H9 (cell line): Measurements from ENCODE around the gene SMIM14. TPM values are rescaled to one million over a fixed set of nuclear protein-coding genes. Genes with fewer than 3 reads are reported as not detected.

Experiments used
- DNase-seq: peaks from one replicate; pipeline ENCODE4 v3.0.0-alpha.2; 2017
- H2AFZ ChIP-seq: one replicate; pipeline ENCODE4 v1.6.1; 2013; ENCODE audit warnings: mild to moderate bottlenecking, low read length, control low read depth, moderate library complexity
- H2AK5ac ChIP-seq: 2 replicates; pipeline ENCODE4 v1.6.1; 2013; ENCODE audit warnings: low read length, control low read depth, mixed read lengths; ENCODE audit not compliant: insufficient read length
- H2BK120ac ChIP-seq: one replicate; pipeline ENCODE4 v1.6.1; 2013; ENCODE audit warnings: low read depth, mild to moderate bottlenecking, low read length, control low read depth, inconsistent platforms; ENCODE audit not compliant: poor library complexity, severe bottlenecking
- H2BK12ac ChIP-seq: 2 replicates; pipeline ENCODE4 v1.6.1; 2013; ENCODE audit warnings: low read length, control low read depth, mixed read lengths, low read depth; ENCODE audit not compliant: insufficient read length
- H2BK15ac ChIP-seq: 2 replicates; pipeline ENCODE4 v1.6.1; 2013; ENCODE audit warnings: low read depth, low read length, control low read depth
- H2BK20ac ChIP-seq: one replicate; pipeline ENCODE4 v1.6.1; 2013; ENCODE audit warnings: low read depth, mild to moderate bottlenecking, low read length, control low read depth, inconsistent platforms; ENCODE audit not compliant: poor library complexity, severe bottlenecking
- H2BK5ac ChIP-seq: 2 replicates; pipeline ENCODE4 v1.6.1; 2013; ENCODE audit warnings: low read length, control low read depth, mixed read lengths; ENCODE audit not compliant: insufficient read length
- H3K14ac ChIP-seq: 2 replicates; pipeline ENCODE4 v1.6.1; 2013; ENCODE audit warnings: low read length, control low read depth; ENCODE audit not compliant: insufficient read depth
- H3K18ac ChIP-seq: 2 replicates; pipeline ENCODE4 v1.6.1; 2013; ENCODE audit warnings: low read depth, mild to moderate bottlenecking, mixed read lengths, low read length, control low read depth; ENCODE audit not compliant: insufficient read length
- H3K23ac ChIP-seq: 2 replicates; pipeline ENCODE4 v1.6.1; 2013; ENCODE audit warnings: low read length, control low read depth, mixed read lengths, low read depth; ENCODE audit not compliant: insufficient read length
- H3K23me2 ChIP-seq: 2 replicates; pipeline ENCODE4 v1.6.1; 2013; ENCODE audit warnings: low read depth, mild to moderate bottlenecking, mixed read lengths, low read length, control low read depth; ENCODE audit not compliant: insufficient read length, poor library complexity, severe bottlenecking
- H3K27ac ChIP-seq: 2 replicates; pipeline ENCODE4 v1.5.1; 2013; ENCODE audit warnings: low read length, control low read depth, mixed read lengths, low read depth; ENCODE audit not compliant: insufficient read length
- H3K27me3 ChIP-seq: 2 replicates; pipeline ENCODE4 v1.6.1; 2013; ENCODE audit warnings: low read length, control low read depth, inconsistent platforms; ENCODE audit not compliant: insufficient read depth
- H3K4ac ChIP-seq: 2 replicates; pipeline ENCODE4 v1.6.1; 2013; ENCODE audit warnings: low read depth, mild to moderate bottlenecking, control low read depth, inconsistent platforms, low read length, moderate library complexity
- H3K4me1 ChIP-seq: 2 replicates; pipeline ENCODE4 v1.6.1; 2013; ENCODE audit warnings: low read length, control low read depth, inconsistent platforms; ENCODE audit not compliant: insufficient read depth
- H3K4me2 ChIP-seq: 2 replicates; pipeline ENCODE4 v1.6.1; 2013; ENCODE audit warnings: low read length, control low read depth, mixed read lengths; ENCODE audit not compliant: insufficient read length, insufficient read depth
- H3K56ac ChIP-seq: 2 replicates; pipeline ENCODE4 v1.6.1; 2013; ENCODE audit warnings: low read depth, mild to moderate bottlenecking, mixed read lengths, low read length, control low read depth; ENCODE audit not compliant: insufficient read length
- H3K79me1 ChIP-seq: 2 replicates; pipeline ENCODE4 v1.6.1; 2013; ENCODE audit warnings: low read depth, mild to moderate bottlenecking, moderate library complexity, low read length, control low read depth, inconsistent platforms; ENCODE audit not compliant: insufficient read depth, poor library complexity, severe bottlenecking
- H3K79me2 ChIP-seq: 2 replicates; pipeline ENCODE4 v1.6.1; 2013; ENCODE audit warnings: low read length, control low read depth, inconsistent platforms; ENCODE audit not compliant: insufficient read depth
- H3K9ac ChIP-seq: 2 replicates; pipeline ENCODE4 v1.6.1; 2013; ENCODE audit warnings: low read length, control low read depth, mixed read lengths; ENCODE audit not compliant: insufficient read length; ENCODE audit errors: extremely low read depth
- H3K9me3 ChIP-seq: one replicate; pipeline ENCODE4 v1.6.1; 2013; ENCODE audit warnings: low read depth, low read length, inconsistent platforms; ENCODE audit not compliant: control insufficient read depth
- H3T11ph ChIP-seq: one replicate; pipeline ENCODE4 v1.6.1; 2013; ENCODE audit warnings: mild to moderate bottlenecking, low read length, control low read depth, inconsistent platforms
- H4K20me1 ChIP-seq: one replicate; pipeline ENCODE4 v1.6.1; 2013; ENCODE audit not compliant: control insufficient read depth, insufficient read length, insufficient read depth
- H4K5ac ChIP-seq: 2 replicates; pipeline ENCODE4 v1.6.1; 2013; ENCODE audit warnings: low read depth, mild to moderate bottlenecking, mixed read lengths, low read length, control low read depth; ENCODE audit not compliant: insufficient read length
- H4K8ac ChIP-seq: replicated peaks from 2 replicates; pipeline ENCODE4 v1.6.1; 2013; ENCODE audit warnings: low read length, control low read depth, mixed read lengths, low read depth; ENCODE audit not compliant: insufficient read length
- H4K91ac ChIP-seq: 2 replicates; pipeline ENCODE4 v1.6.1; 2013; ENCODE audit warnings: low read depth, mild to moderate bottlenecking, moderate library complexity, mixed read lengths, low read length, control low read depth; ENCODE audit not compliant: insufficient read length
- H3K27ac Mint-ChIP-seq, 3 experiments: 2 replicates in 2 of 3; 3 replicates in 1 of 3; pipeline ENCODE4 v1.8.0; 2020 to 2021; ENCODE audit warnings: mixed read lengths in 3 of 3, mild to moderate bottlenecking in 1 of 3, moderate library complexity in 1 of 3
- H3K27me3 Mint-ChIP-seq: 2 replicates; pipeline ENCODE4 v1.8.0; 2021; ENCODE audit warnings: low read depth, mild to moderate bottlenecking, moderate library complexity, mixed read lengths
- H3K36me3 Mint-ChIP-seq, 3 experiments: 2 replicates in 2 of 3; 3 replicates in 1 of 3; pipeline ENCODE4 v1.8.0; 2020 to 2021; ENCODE audit warnings: low read depth in 3 of 3, mixed read lengths in 3 of 3; ENCODE audit not compliant: insufficient read depth in 1 of 3
- H3K4me1 Mint-ChIP-seq, 2 experiments: 2 replicates each; pipeline ENCODE4 v1.8.0; 2020; ENCODE audit warnings: mixed read lengths in 2 of 2
- H3K4me3 Mint-ChIP-seq, 2 experiments: 2 replicates in 1 of 2; 3 replicates in 1 of 2; pipeline ENCODE4 v1.8.0; 2020 to 2021; ENCODE audit warnings: mild to moderate bottlenecking in 2 of 2, mixed read lengths in 2 of 2, moderate library complexity in 1 of 2
- H3K9me3 Mint-ChIP-seq, 2 experiments: 2 replicates in 1 of 2; 3 replicates in 1 of 2; pipeline ENCODE4 v1.8.0; 2020; ENCODE audit warnings: mild to moderate bottlenecking in 2 of 2, mixed read lengths in 2 of 2, moderate library complexity in 1 of 2
- CTCF ChIP-seq: fragments of 200-600 bp; sonication (generic); conservative IDR thresholded peaks from 3 replicates; pipeline ENCODE4 v1.8.0; 2021; ENCODE audit warnings: antibody characterized with exemption, mild to moderate bottlenecking
- WGBS: extraction: QIAGEN DNeasy Blood & Tissue Kit; methylation state at CpG from one replicate; pipeline ENCODE4 v1.1.7; 2013; ENCODE audit warnings: missing lambda C conversion rate, low lambda C conversion rate, mixed read lengths; ENCODE audit not compliant: insufficient read length; ENCODE audit errors: extremely low coverage; 5-methylcytosine and 5-hydroxymethylcytosine counted together
- total RNA-seq: library from RNA; stranded (reverse); gene quantifications from 2 replicates; pipeline ENCODE4 v1.2.1, GENCODE V29; 2021

SMIM14 gene
- total RNA-seq, 1 experiment from 2014 or later, result 19.4 TPM

DNA sequence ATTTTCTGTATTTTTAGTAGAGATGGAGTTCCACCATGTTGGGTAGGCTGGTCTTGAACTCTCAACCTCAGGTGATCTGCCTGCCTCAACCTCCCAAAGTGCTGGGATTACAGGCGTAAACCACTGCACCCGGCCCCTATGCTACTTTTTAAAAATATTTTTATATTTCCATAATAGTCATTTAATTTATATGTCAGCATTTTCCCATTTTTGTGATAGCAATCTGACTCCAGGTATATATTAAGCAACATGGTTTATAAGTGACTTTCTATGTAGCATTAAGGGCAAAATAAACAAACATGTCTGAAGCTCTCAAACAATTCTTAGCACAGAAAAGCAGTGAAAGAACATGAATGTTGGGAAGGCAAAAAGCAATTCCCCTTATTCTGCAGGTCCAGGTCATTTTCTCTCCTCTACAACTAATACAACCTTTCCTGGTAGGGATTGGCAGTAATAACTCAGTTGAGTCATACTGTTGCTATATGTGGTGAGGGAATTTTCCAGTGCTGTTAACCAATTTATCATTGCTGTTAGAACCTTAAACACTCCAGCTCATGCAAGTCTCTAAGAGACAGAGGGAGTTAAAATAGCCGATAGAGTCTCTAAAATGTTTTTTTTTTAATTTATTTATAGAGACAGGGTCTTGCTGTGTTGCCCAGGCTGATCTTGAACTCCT lies 24.0 kb downstream of the SMIM14 start:
- peaks cover 0 to 13% (median 2%) of the 10 kb centered on the region in 3 experiments; a peak in 2 of 7 replicates for H3K36me3 Mint-ChIP-seq
- Histone ChIP-seq H3K79me2 (no peaks in the 10 kb centered on the region), H2AK5ac (no peak overlapping the region), H3K18ac (no peak overlapping the region), H3K9me3 (no peaks in the 10 kb centered on the region), H4K8ac (no peak overlapping the region), H3K14ac (no peak overlapping the region), H3K4ac (no peak overlapping the region), H3K9ac (no peak overlapping the region), H2AFZ (no peak overlapping the region), H3K27ac (no peak overlapping the region), H3K27me3 (no peaks in the 10 kb centered on the region), H3T11ph (no peak overlapping the region), H3K4me2 (no peak overlapping the region), H2BK120ac (no peak overlapping the region), H3K56ac (no peak overlapping the region), H2BK12ac (no peak overlapping the region), H2BK15ac (no peak overlapping the region), H3K23ac (no peak overlapping the region), H4K5ac (no peak overlapping the region), H2BK5ac (no peak overlapping the region), H2BK20ac (no peak overlapping the region), H4K91ac (no peak overlapping the region), H3K23me2 (no peaks in the 10 kb centered on the region), H4K20me1 (no peaks in the 10 kb centered on the region), H3K79me1 (peaks cover 2% of the 10 kb centered on the region), H3K4me1 (no peaks in the 10 kb centered on the region)
- DNase-seq, result no peak
- H3K9me3 Mint-ChIP-seq, result no peaks in the 10 kb centered on the region
- H3K27ac Mint-ChIP-seq, result no peak overlapping the region
- no peaks in the 10 kb centered on the region for H3K27me3 Mint-ChIP-seq
- WGBS, result no CpG with 5 or more reads among the region's 3 CpGs
- H3K4me1 Mint-ChIP-seq, result peaks cover 8 to 9% of the 10 kb centered on the region in 2 experiments
- no peak overlapping the region for H3K4me3 Mint-ChIP-seq
- TF ChIP-seq CTCF, result no peak
